ENCODE measurements around the gene ZNF579. TPM values are rescaled to one million over a fixed set of nuclear protein-coding genes. Genes with fewer than 3 reads are reported as not detected.

Gene ZNF579
- total RNA-seq, 1 donor from 2014 or later = 15.7 TPM

DNA sequence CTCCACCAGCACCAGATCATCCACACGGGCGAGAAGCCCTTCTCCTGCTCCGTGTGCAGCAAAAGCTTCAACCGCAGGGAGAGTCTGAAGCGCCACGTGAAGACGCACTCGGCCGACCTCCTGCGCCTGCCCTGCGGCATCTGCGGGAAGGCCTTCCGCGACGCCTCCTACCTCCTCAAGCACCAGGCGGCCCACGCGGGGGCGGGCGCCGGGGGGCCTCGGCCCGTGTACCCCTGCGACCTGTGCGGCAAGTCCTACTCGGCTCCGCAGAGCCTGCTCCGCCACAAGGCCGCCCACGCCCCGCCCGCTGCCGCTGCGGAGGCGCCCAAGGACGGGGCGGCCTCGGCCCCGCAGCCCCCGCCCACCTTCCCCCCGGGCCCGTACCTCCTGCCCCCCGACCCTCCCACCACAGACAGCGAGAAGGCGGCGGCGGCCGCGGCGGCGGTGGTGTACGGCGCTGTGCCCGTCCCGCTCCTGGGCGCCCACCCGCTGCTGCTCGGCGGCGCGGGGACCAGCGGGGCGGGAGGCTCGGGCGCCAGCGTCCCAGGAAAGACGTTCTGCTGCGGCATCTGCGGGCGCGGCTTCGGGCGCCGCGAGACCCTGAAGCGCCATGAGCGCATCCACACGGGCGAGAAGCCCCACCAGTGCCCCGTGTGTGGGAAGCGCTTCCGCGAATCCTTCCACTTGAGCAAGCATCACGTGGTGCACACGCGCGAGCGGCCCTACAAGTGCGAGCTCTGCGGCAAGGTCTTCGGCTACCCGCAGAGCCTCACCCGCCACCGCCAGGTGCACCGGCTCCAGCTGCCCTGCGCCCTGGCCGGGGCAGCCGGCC is 34.3 kb upstream of the ZNF579 start:
- H3K27me3 ChIP-seq = no peaks in the 10 kb centered on the region
- ATAC-seq (no peak), DNase-seq (no peak)
- H3K4me3 ChIP-seq = no peak overlapping the region
- H3K9me3 ChIP-seq = no peaks in the 10 kb centered on the region
- intact Hi-C loops (cut with DNase I) = no loop called here
- no peak overlapping the region for H3K27ac ChIP-seq
- no peak for TF ChIP-seq CTCF (IDR thresholded peaks at IDR 0.05)
- peaks cover 29% of the 10 kb centered on the region for H3K36me3 ChIP-seq
- H3K4me1 ChIP-seq = peaks cover 21% of the 10 kb centered on the region

- Histone ChIP-seq H3K27me3 (no peaks in the 10 kb centered on the region), H3K4me3 (no peak overlapping the region), H3K4me1 (peaks cover 15% of the 10 kb centered on the region), H3K27ac (no peak overlapping the region), H3K9me3 (no peaks in the 10 kb centered on the region), H3K36me3 (peaks cover 37% of the 10 kb centered on the region)
- no peak for TF ChIP-seq CTCF (IDR thresholded peaks at IDR 0.05)
- no peak for DNase-seq
- ATAC-seq = no peak
- intact Hi-C loops (cut with DNase I) = no loop called here
Observed at GRCh38 chr19:55613930-55614710, 33.5 kb upstream of the ZNF579 start.

DNA sequence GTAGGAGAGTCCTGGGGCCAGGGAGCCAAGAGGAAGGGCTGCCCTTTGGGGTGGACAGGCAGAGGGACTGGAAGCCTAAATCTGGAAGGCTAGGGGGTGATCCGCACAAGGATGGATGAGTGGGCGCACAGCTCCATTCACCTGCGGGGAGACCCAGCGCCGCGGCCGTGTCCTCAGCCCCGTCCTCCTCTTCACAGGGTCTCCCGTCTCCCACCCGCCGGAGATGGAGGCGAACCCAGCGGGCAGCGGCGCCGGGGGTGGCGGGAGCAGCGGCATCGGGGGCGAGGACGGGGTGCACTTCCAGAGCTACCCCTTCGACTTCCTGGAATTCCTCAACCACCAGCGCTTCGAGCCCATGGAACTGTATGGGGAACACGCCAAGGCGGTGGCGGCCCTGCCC is 32.7 kb upstream of the ZNF579 start:
- no peak for TF ChIP-seq CTCF (IDR thresholded peaks at IDR 0.05)
- intact Hi-C loops (cut with DNase I) = no loop called here
- Histone ChIP-seq H3K4me3 (no peak overlapping the region), H3K27ac (no peak overlapping the region), H3K4me1 (peaks cover 9% of the 10 kb centered on the region), H3K36me3 (peaks cover 39% of the 10 kb centered on the region), H3K27me3 (no peaks in the 10 kb centered on the region), H3K9me3 (no peaks in the 10 kb centered on the region)
- no peak for ATAC-seq
- no peak for DNase-seq

GRCh38 chr19:55611983-55612645 is 31.5 kb upstream of the ZNF579 start:
- DNase-seq (no peak), ATAC-seq (no peak)
- no peaks in the 10 kb centered on the region for H3K9me3 ChIP-seq
- H3K36me3 ChIP-seq = peaks cover 31% of the 10 kb centered on the region
- H3K4me3 ChIP-seq = no peak overlapping the region
- no peak for TF ChIP-seq CTCF (IDR thresholded peaks at IDR 0.05)
- H3K4me1 ChIP-seq = peaks cover 14% of the 10 kb centered on the region
- no peaks in the 10 kb centered on the region for H3K27me3 ChIP-seq
- intact Hi-C loops (cut with DNase I) = no loop called here
- no peak overlapping the region for H3K27ac ChIP-seq

DNA sequence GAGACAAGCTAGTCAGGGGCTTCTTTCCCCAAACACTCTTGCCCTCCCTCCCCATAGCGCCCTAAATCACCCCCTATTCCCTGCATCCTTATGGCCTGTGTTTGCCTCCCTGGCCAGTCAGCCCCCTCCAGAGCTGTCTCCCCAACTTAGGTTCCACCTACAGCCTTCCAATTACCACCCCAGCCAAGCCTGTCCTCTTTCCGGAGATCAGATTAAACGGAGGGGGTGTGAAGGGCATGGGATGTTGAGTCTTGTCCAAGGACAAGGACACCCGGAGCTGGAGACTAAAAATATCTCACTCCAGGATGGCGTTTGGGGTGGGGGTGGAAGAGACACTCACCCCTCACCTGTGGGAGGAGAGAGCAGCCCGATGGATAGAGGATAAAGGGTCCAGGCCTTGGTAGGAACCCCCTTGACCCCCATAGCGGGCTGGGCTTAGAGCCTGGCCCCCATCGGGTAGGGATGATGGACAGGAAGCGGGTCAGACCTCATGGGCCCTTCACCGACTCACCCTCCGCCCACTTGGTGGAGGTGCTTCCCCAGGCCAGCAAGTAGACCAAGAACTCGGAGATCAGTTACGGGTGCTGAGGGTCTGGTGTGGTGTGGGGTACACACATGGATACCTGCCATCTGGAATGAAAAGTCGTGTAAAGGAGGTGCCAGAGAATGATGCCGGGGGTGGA is 30.8 kb upstream of the ZNF579 start:
- Histone ChIP-seq H3K4me3 (no peak overlapping the region), H3K27ac (no peak overlapping the region), H3K4me1 (peaks cover 20% of the 10 kb centered on the region), H3K36me3 (peaks cover 27% of the 10 kb centered on the region), H3K9me3 (no peaks in the 10 kb centered on the region), H3K27me3 (no peaks in the 10 kb centered on the region)
- no peak for TF ChIP-seq CTCF (IDR thresholded peaks at IDR 0.05)
- no peak for ATAC-seq
- intact Hi-C loops (cut with DNase I) = no loop called here
- no peak for DNase-seq

All from upper lobe of right lung (tissue), 1 donor.